ENCODE results near the gene ALDH6A1. TPM values are rescaled to one million over a fixed set of nuclear protein-coding genes. Genes with fewer than 3 reads are reported as not detected.
A peak's percentile ranks its signal among the peaks of the same experiment; 100 is the strongest.

The ALDH6A1 gene
- total RNA-seq, 1 experiment from 2014 or later, result 21.6 TPM

DNA sequence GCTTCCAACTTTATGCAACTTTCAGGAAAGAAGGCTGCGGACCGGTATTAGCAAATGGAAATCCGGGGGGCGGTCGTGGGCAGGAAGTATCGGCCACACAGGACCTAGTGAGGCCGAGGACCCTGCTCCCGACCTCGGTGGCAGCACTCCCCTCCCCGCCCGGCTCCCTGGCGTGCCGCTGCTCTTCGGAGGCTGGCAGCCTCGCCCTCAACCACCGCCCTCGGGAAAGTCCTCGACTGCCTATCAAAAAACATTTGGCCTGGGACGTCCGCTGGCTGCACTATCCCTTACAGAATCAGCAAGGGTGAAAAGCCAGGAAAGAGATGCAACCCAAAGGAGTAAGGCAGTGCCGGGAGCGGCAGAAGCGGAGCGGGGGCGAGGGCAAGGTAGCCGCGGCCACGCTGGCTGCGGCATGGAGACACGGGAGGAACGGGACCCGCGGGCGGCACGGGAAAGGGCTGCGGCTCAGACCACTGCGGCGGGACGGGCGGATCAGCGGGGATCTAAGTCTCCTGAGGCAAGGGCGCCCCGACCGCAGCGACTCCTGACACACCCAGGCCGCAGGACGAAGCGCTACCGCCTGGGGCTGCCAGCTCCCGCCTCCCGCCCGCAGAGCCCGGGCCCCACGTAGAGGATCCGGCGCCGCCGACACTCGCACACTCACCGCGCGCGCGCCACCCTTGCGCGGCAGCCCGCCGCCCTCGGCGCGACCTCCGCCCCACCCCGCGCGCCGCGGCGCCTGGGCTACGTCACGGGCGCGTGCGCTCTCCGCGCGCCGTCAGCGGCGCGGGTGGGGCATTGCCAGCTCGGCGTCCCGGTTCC is 65.5 kb downstream of the ALDH6A1 start, which contains the start of the genes BBOF1 and ENTPD5 (continued):
- TF ChIP-seq, protein P1, sequence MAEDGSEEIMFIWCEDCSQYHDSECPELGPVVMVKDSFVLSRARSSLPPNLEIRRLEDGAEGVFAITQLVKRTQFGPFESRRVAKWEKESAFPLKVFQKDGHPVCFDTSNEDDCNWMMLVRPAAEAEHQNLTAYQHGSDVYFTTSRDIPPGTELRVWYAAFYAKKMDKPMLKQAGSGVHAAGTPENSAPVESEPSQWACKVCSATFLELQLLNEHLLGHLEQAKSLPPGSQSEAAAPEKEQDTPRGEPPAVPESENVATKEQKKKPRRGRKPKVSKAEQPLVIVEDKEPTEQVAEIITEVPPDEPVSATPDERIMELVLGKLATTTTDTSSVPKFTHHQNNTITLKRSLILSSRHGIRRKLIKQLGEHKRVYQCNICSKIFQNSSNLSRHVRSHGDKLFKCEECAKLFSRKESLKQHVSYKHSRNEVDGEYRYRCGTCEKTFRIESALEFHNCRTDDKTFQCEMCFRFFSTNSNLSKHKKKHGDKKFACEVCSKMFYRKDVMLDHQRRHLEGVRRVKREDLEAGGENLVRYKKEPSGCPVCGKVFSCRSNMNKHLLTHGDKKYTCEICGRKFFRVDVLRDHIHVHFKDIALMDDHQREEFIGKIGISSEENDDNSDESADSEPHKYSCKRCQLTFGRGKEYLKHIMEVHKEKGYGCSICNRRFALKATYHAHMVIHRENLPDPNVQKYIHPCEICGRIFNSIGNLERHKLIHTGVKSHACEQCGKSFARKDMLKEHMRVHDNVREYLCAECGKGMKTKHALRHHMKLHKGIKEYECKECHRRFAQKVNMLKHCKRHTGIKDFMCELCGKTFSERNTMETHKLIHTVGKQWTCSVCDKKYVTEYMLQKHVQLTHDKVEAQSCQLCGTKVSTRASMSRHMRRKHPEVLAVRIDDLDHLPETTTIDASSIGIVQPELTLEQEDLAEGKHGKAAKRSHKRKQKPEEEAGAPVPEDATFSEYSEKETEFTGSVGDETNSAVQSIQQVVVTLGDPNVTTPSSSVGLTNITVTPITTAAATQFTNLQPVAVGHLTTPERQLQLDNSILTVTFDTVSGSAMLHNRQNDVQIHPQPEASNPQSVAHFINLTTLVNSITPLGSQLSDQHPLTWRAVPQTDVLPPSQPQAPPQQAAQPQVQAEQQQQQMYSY (CRISPR knock-in tag; IDR thresholded peaks at IDR 0.05), result no peak
- TF ChIP-seq, protein P2, sequence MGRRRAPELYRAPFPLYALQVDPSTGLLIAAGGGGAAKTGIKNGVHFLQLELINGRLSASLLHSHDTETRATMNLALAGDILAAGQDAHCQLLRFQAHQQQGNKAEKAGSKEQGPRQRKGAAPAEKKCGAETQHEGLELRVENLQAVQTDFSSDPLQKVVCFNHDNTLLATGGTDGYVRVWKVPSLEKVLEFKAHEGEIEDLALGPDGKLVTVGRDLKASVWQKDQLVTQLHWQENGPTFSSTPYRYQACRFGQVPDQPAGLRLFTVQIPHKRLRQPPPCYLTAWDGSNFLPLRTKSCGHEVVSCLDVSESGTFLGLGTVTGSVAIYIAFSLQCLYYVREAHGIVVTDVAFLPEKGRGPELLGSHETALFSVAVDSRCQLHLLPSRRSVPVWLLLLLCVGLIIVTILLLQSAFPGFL (CRISPR knock-in tag; IDR thresholded peaks at IDR 0.05; ENCODE audit: borderline replicate concordance), result no peak
- TF ChIP-seq TEAD1 (CRISPR knock-in tag; IDR thresholded peaks at IDR 0.05), result no peak
- peak; percentile 91 for TF ChIP-seq CREM (CRISPR knock-in tag; IDR thresholded peaks at IDR 0.05)
- TF ChIP-seq RELA (CRISPR knock-in tag; IDR thresholded peaks at IDR 0.05; ENCODE audit: borderline replicate concordance), result no peak
- TF ChIP-seq, protein P3, sequence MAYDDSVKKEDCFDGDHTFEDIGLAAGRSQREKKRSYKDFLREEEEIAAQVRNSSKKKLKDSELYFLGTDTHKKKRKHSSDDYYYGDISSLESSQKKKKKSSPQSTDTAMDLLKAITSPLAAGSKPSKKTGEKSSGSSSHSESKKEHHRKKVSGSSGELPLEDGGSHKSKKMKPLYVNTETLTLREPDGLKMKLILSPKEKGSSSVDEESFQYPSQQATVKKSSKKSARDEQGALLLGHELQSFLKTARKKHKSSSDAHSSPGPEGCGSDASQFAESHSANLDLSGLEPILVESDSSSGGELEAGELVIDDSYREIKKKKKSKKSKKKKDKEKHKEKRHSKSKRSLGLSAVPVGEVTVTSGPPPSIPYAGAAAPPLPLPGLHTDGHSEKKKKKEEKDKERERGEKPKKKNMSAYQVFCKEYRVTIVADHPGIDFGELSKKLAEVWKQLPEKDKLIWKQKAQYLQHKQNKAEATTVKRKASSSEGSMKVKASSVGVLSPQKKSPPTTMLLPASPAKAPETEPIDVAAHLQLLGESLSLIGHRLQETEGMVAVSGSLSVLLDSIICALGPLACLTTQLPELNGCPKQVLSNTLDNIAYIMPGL (CRISPR knock-in tag; IDR thresholded peaks at IDR 0.05), result peak; percentile 81
- TF ChIP-seq, protein P4, sequence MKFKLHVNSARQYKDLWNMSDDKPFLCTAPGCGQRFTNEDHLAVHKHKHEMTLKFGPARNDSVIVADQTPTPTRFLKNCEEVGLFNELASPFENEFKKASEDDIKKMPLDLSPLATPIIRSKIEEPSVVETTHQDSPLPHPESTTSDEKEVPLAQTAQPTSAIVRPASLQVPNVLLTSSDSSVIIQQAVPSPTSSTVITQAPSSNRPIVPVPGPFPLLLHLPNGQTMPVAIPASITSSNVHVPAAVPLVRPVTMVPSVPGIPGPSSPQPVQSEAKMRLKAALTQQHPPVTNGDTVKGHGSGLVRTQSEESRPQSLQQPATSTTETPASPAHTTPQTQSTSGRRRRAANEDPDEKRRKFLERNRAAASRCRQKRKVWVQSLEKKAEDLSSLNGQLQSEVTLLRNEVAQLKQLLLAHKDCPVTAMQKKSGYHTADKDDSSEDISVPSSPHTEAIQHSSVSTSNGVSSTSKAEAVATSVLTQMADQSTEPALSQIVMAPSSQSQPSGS (CRISPR knock-in tag; IDR thresholded peaks at IDR 0.05; ENCODE audit: borderline replicate concordance, low read depth), result no peak
- TF ChIP-seq ZNF138 (CRISPR knock-in tag; conservative IDR thresholded peaks at IDR 0.05), result no peak
- TF ChIP-seq, protein P5, sequence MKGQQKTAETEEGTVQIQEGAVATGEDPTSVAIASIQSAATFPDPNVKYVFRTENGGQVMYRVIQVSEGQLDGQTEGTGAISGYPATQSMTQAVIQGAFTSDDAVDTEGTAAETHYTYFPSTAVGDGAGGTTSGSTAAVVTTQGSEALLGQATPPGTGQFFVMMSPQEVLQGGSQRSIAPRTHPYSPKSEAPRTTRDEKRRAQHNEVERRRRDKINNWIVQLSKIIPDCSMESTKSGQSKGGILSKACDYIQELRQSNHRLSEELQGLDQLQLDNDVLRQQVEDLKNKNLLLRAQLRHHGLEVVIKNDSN (CRISPR knock-in tag; IDR thresholded peaks at IDR 0.05), result no peak
- TF ChIP-seq, protein P6, sequence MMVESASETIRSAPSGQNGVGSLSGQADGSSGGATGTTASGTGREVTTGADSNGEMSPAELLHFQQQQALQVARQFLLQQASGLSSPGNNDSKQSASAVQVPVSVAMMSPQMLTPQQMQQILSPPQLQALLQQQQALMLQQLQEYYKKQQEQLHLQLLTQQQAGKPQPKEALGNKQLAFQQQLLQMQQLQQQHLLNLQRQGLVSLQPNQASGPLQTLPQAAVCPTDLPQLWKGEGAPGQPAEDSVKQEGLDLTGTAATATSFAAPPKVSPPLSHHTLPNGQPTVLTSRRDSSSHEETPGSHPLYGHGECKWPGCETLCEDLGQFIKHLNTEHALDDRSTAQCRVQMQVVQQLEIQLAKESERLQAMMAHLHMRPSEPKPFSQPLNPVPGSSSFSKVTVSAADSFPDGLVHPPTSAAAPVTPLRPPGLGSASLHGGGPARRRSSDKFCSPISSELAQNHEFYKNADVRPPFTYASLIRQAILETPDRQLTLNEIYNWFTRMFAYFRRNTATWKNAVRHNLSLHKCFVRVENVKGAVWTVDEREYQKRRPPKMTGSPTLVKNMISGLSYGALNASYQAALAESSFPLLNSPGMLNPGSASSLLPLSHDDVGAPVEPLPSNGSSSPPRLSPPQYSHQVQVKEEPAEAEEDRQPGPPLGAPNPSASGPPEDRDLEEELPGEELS (CRISPR knock-in tag; IDR thresholded peaks at IDR 0.05), result peak; percentile 24; the same call in 1 of the 2 replicates

DNA sequence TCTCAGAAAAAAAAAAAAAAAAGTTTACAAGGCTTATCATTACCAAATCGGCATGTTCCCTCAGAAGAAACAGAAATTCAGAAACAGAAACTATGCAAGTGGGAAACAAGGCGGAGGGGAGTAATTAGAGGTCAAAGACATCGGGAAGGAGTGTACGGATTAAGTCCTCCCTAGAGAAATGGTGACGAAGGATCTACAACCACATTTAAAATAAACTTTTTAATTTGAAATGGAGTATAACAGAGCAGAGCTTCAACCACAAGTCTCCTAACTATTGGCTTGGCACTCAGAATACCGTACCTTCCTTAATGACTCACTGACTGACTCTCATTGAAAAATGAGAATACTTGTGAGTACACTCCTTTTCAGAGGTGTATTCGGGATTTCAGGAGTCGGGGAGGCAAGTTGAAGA is 66.1 kb downstream of the ALDH6A1 start:
- H3K27me3 Mint-ChIP-seq (ENCODE audit: low read depth), result peaks cover 21% of the 10 kb centered on the region
- H3K9me3 Mint-ChIP-seq, result no peaks in the 10 kb centered on the region
- CTCF ChIA-PET, result interaction anchor here (0.6 kb wide), 1 partner anchor 17 kb away, joined by 3 read pairs; no protein-coding TSS in a partner anchor
- no peaks in the 10 kb centered on the region for H3K36me3 Mint-ChIP-seq
- peak overlapping the region; percentile 83 for H3K4me3 Mint-ChIP-seq
- no peak for DNase-seq (ENCODE audit: low spot score)
- ATAC-seq, result no peak; the same call in 1 of the 2 replicates
- POLR2A ChIA-PET, result interaction anchor here (0.6 kb wide), 1 partner anchor 67 kb away, joined by 4 read pairs; no protein-coding TSS in a partner anchor
- H3K27ac Mint-ChIP-seq, result no peak overlapping the region
- H3K4me1 Mint-ChIP-seq, result peaks cover 8% of the 10 kb centered on the region
- TF ChIP-seq SP1 (CRISPR knock-in tag; conservative IDR thresholded peaks at IDR 0.05) (no peak), MYBL2 (CRISPR knock-in tag; IDR thresholded peaks at IDR 0.05) (no peak), TEAD1 (CRISPR knock-in tag; IDR thresholded peaks at IDR 0.05) (no peak), PRRX2 (CRISPR knock-in tag; IDR thresholded peaks at IDR 0.05) (no peak), NR2C2 (CRISPR knock-in tag; IDR thresholded peaks at IDR 0.05) (no peak), FOXJ3 (CRISPR knock-in tag; IDR thresholded peaks at IDR 0.05; ENCODE audit: borderline replicate concordance) (no peak), GTF2I (CRISPR knock-in tag; conservative IDR thresholded peaks at IDR 0.05) (no peak)
- TF ChIP-seq, protein P7, sequence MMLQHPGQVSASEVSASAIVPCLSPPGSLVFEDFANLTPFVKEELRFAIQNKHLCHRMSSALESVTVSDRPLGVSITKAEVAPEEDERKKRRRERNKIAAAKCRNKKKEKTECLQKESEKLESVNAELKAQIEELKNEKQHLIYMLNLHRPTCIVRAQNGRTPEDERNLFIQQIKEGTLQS (CRISPR knock-in tag; conservative IDR thresholded peaks at IDR 0.05), result no peak
- TF ChIP-seq, protein P8, sequence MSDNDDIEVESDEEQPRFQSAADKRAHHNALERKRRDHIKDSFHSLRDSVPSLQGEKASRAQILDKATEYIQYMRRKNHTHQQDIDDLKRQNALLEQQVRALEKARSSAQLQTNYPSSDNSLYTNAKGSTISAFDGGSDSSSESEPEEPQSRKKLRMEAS (CRISPR knock-in tag; IDR thresholded peaks at IDR 0.05), result no peak
- TF ChIP-seq, protein P9, sequence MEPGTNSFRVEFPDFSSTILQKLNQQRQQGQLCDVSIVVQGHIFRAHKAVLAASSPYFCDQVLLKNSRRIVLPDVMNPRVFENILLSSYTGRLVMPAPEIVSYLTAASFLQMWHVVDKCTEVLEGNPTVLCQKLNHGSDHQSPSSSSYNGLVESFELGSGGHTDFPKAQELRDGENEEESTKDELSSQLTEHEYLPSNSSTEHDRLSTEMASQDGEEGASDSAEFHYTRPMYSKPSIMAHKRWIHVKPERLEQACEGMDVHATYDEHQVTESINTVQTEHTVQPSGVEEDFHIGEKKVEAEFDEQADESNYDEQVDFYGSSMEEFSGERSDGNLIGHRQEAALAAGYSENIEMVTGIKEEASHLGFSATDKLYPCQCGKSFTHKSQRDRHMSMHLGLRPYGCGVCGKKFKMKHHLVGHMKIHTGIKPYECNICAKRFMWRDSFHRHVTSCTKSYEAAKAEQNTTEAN (CRISPR knock-in tag; IDR thresholded peaks at IDR 0.05), result no peak
- TF ChIP-seq, protein P10, sequence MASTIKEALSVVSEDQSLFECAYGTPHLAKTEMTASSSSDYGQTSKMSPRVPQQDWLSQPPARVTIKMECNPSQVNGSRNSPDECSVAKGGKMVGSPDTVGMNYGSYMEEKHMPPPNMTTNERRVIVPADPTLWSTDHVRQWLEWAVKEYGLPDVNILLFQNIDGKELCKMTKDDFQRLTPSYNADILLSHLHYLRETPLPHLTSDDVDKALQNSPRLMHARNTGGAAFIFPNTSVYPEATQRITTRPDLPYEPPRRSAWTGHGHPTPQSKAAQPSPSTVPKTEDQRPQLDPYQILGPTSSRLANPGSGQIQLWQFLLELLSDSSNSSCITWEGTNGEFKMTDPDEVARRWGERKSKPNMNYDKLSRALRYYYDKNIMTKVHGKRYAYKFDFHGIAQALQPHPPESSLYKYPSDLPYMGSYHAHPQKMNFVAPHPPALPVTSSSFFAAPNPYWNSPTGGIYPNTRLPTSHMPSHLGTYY (CRISPR knock-in tag; IDR thresholded peaks at IDR 0.05), result no peak

Measured in WTC11 (cell line).